ENCODE data around the gene HIVEP3.
"Not testable (repeated sequence)": the region's sequence is repeated elsewhere in the genome, so short reads cannot be mapped to it uniquely, and the experiment has no call there.

HIVEP3 gene

GRCh38 chr1:41950820-41951219 lies 32.1 kb upstream of the HIVEP3 start:
- Histone ChIP-seq H3F3A (ENCODE audit: insufficient read depth, low read length) (no peaks in the 10 kb centered on the region), H4K20me1 (ENCODE audit: insufficient read depth, low read length) (no peaks in the 10 kb centered on the region), H3K79me2 (ENCODE audit: insufficient read depth, low read length) (no peaks in the 10 kb centered on the region), H3K27ac (ENCODE audit: low read depth, low read length, poor library complexity, severe bottlenecking) (no peak overlapping the region), H3K4me2 (ENCODE audit: low read length) (no peak overlapping the region), H3K9ac (ENCODE audit: low read length) (no peak overlapping the region), H3K4me1 (ENCODE audit: insufficient read depth, low read length, severe bottlenecking) (no peaks in the 10 kb centered on the region), H3K4me3 (ENCODE audit: low read depth, low read length, poor library complexity, severe bottlenecking) (no peak overlapping the region), H3K9me3 (ENCODE audit: low read length) (no peaks in the 10 kb centered on the region), H3K9me2 (ENCODE audit: low read depth, low read length) (no peaks in the 10 kb centered on the region), H2AFZ (ENCODE audit: low read length) (no peak overlapping the region), H3K27me3 (ENCODE audit: insufficient read depth, low read length) (no peaks in the 10 kb centered on the region), H3K36me3 (ENCODE audit: insufficient read depth, low read length) (no peaks in the 10 kb centered on the region)
- TF ChIP-seq, protein P1, sequence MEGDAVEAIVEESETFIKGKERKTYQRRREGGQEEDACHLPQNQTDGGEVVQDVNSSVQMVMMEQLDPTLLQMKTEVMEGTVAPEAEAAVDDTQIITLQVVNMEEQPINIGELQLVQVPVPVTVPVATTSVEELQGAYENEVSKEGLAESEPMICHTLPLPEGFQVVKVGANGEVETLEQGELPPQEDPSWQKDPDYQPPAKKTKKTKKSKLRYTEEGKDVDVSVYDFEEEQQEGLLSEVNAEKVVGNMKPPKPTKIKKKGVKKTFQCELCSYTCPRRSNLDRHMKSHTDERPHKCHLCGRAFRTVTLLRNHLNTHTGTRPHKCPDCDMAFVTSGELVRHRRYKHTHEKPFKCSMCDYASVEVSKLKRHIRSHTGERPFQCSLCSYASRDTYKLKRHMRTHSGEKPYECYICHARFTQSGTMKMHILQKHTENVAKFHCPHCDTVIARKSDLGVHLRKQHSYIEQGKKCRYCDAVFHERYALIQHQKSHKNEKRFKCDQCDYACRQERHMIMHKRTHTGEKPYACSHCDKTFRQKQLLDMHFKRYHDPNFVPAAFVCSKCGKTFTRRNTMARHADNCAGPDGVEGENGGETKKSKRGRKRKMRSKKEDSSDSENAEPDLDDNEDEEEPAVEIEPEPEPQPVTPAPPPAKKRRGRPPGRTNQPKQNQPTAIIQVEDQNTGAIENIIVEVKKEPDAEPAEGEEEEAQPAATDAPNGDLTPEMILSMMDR (IDR thresholded peaks at IDR 0.05; ENCODE audit: low read length): no peak
- TF ChIP-seq EZH2 (IDR thresholded peaks at IDR 0.05; ENCODE audit: borderline replicate concordance, low read length): no peak

DNA sequence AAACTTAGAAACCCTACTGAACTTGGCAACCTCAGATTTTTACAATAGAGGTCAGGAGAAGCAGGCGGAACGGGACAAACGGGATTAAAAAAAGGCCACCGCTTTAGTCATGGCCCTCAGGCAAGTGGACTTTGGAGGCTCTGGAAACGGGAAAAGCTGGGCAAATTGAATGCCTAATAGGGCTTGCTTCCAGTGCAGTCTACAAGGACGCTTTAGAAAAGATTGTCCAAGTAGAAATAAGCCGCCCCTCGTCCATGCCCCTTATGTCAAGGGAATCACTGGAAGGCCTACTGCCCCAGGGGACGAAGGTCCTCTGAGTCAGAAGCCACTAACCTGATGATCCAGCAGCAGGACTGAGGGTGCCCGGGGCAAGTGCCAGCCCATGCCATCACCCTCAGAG lies 27.2 kb upstream of the HIVEP3 start:
- H3F3A ChIP-seq (ENCODE audit: insufficient read depth, low read length); H3K9ac ChIP-seq (ENCODE audit: low read length); H3K4me1 ChIP-seq (ENCODE audit: insufficient read depth, low read length, severe bottlenecking); H3K36me3 ChIP-seq (ENCODE audit: insufficient read depth, low read length); H3K27me3 ChIP-seq (ENCODE audit: insufficient read depth, low read length); H3K4me2 ChIP-seq (ENCODE audit: low read length); H4K20me1 ChIP-seq (ENCODE audit: insufficient read depth, low read length); H3K4me3 ChIP-seq (ENCODE audit: low read depth, low read length, poor library complexity, severe bottlenecking); H3K79me2 ChIP-seq (ENCODE audit: insufficient read depth, low read length); H3K9me2 ChIP-seq (ENCODE audit: low read depth, low read length); H3K27ac ChIP-seq (ENCODE audit: low read depth, low read length, poor library complexity, severe bottlenecking); H2AFZ ChIP-seq (ENCODE audit: low read length); H3K9me3 ChIP-seq (ENCODE audit: low read length): not testable (repeated sequence)

DNA sequence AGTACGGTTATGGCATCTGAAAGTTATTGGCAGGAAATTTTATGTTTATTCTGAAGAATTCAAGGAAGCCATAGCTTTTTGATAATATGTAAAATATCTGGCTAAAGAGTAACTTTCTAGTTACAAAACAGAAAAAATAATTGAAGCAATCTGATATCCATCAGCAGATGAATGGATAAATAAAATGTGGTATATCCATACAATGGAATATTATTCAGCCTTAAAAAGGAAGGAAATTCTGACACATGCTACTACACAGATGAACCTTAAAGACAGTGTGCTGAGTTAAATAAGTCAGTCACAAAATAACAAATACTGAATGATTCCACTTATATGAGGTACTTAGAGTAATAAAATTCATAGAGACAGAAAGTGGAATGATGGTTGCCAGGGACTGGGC lies 25.0 kb upstream of the HIVEP3 start:
- Histone ChIP-seq H3K4me3 (ENCODE audit: low read depth, low read length, poor library complexity, severe bottlenecking) (no peak overlapping the region), H4K20me1 (ENCODE audit: insufficient read depth, low read length) (no peaks in the 10 kb centered on the region), H3K36me3 (ENCODE audit: insufficient read depth, low read length) (no peaks in the 10 kb centered on the region), H2AFZ (ENCODE audit: low read length) (no peak overlapping the region), H3K79me2 (ENCODE audit: insufficient read depth, low read length) (no peaks in the 10 kb centered on the region), H3K4me1 (ENCODE audit: insufficient read depth, low read length, severe bottlenecking) (no peaks in the 10 kb centered on the region), H3K9me2 (ENCODE audit: low read depth, low read length) (no peaks in the 10 kb centered on the region), H3K27me3 (ENCODE audit: insufficient read depth, low read length) (no peaks in the 10 kb centered on the region), H3F3A (ENCODE audit: insufficient read depth, low read length) (no peaks in the 10 kb centered on the region), H3K9ac (ENCODE audit: low read length) (no peak overlapping the region), H3K27ac (ENCODE audit: low read depth, low read length, poor library complexity, severe bottlenecking) (no peak overlapping the region), H3K9me3 (ENCODE audit: low read length) (peaks cover 7% of the 10 kb centered on the region; the same call in 1 of the 2 replicates), H3K4me2 (ENCODE audit: low read length) (no peak overlapping the region)
- TF ChIP-seq, protein P1 (IDR thresholded peaks at IDR 0.05; ENCODE audit: low read length): no peak
- TF ChIP-seq EZH2 (IDR thresholded peaks at IDR 0.05; ENCODE audit: borderline replicate concordance, low read length): no peak

DNA sequence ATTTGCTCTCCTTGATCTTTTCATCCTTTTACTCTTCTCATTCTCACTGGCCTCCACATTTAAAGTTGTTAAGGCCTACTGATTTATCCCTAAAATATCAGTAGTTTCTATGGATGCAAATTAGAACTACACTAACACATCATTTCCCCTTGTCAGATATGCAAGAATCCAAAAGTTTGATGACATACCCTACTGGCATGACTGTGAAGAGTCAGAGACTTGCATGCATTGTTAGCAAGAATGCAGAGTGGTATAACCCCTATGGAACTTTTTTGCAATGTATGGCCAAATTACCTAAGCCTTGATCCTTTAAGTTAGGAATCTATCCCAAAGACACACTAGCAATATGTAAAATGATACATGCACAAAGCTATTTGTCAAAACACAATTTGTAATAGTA lies 23.6 kb upstream of the HIVEP3 start:
- no peaks in the 10 kb centered on the region for H3K4me1 ChIP-seq (ENCODE audit: insufficient read depth, low read length, severe bottlenecking)
- no peak overlapping the region for H3K4me3 ChIP-seq (ENCODE audit: low read depth, low read length, poor library complexity, severe bottlenecking)
- H3K36me3 ChIP-seq (ENCODE audit: insufficient read depth, low read length): no peaks in the 10 kb centered on the region
- no peak overlapping the region for H2AFZ ChIP-seq (ENCODE audit: low read length)
- H3K9me2 ChIP-seq (ENCODE audit: low read depth, low read length): no peaks in the 10 kb centered on the region
- H3K4me2 ChIP-seq (ENCODE audit: low read length): no peak overlapping the region
- no peak overlapping the region for H3K9ac ChIP-seq (ENCODE audit: low read length)
- no peak overlapping the region for H3K27ac ChIP-seq (ENCODE audit: low read depth, low read length, poor library complexity, severe bottlenecking)
- no peaks in the 10 kb centered on the region for H3K79me2 ChIP-seq (ENCODE audit: insufficient read depth, low read length)
- no peak for TF ChIP-seq EZH2 (IDR thresholded peaks at IDR 0.05; ENCODE audit: borderline replicate concordance, low read length)
- TF ChIP-seq, protein P1 (IDR thresholded peaks at IDR 0.05; ENCODE audit: low read length): no peak
- H3K27me3 ChIP-seq (ENCODE audit: insufficient read depth, low read length): no peaks in the 10 kb centered on the region
- H3K9me3 ChIP-seq (ENCODE audit: low read length): peaks cover 7% of the 10 kb centered on the region; the same call in 1 of the 2 replicates
- H3F3A ChIP-seq (ENCODE audit: insufficient read depth, low read length): no peaks in the 10 kb centered on the region
- no peaks in the 10 kb centered on the region for H4K20me1 ChIP-seq (ENCODE audit: insufficient read depth, low read length)

Measured in OCI-LY1 (cell line).